HL-60/S4 treated with retinoic acid at 250 ng/mL for 4 days and 3 days (cell line): ENCODE measurements around the gene LYRM4.

Source experiments
- in situ Hi-C: fragments of 300-500 bp; cut with MboI; formaldehyde crosslinking; loops from 2 replicates; pipeline ENCODE4 v1.7.0; 2022; ENCODE audit warnings: low sequenced_read_pairs

LYRM4 gene

DNA sequence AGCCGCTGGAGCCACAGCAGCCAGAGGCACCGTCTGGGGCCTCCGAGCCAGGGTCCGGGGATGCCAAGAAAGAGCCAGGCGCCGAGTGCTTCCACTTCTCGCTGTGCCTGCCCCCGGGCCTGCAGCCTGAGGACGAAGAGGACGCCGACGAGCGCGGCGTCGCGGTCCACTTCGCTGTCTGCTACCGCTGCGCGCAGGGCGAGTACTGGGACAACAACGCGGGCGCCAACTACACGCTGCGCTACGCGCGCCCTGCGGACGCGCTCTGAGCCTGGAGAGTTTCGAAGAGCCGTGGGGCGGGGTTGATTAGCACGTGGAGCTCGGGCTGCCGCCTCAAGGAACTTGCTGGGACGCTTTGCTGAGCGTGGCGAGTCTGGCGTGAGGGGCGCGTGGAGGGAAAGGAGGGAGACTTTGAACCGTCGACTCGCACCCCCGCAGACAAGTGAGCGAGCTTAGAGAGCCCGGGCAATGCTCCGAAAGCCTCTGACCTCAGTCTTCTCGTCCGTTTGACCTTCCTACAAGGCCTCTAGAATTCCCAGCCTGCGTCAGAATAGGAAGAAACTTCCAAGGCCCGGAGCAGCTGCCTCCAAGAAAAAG is 174.4 kb downstream of the LYRM4 start:
- in situ Hi-C loops = no loop called here

DNA sequence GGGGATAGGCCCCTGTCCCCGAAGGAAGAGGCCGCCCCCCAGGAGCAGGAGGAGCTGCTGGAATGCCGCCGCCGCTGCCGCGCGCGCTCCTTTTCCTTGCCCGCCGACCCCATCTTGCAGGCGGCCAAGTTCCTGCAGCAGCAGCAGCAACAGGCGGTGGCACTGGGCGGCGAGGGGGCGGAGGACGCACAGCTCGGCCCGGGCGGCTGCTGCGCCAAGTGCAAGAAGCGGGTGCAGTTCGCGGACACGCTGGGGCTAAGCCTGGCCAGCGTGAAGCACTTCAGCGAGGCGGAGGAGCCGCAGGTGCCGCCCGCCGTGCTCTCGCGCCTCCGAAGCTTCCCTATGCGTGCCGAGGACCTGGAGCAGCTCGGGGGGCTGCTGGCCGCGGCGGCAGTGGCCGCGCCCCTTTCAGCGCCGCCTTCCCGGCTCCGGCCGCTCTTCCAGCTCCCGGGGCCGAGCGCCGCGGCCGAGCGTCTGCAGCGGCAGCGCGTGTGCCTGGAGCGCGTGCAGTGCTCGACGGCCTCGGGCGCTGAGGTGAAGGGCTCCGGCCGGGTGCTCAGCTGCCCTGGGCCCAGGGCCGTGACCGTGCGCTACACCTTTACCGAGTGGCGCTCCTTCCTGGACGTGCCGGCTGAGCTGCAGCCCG is 175.0 kb downstream of the LYRM4 start:
- in situ Hi-C loops = no loop called here

DNA sequence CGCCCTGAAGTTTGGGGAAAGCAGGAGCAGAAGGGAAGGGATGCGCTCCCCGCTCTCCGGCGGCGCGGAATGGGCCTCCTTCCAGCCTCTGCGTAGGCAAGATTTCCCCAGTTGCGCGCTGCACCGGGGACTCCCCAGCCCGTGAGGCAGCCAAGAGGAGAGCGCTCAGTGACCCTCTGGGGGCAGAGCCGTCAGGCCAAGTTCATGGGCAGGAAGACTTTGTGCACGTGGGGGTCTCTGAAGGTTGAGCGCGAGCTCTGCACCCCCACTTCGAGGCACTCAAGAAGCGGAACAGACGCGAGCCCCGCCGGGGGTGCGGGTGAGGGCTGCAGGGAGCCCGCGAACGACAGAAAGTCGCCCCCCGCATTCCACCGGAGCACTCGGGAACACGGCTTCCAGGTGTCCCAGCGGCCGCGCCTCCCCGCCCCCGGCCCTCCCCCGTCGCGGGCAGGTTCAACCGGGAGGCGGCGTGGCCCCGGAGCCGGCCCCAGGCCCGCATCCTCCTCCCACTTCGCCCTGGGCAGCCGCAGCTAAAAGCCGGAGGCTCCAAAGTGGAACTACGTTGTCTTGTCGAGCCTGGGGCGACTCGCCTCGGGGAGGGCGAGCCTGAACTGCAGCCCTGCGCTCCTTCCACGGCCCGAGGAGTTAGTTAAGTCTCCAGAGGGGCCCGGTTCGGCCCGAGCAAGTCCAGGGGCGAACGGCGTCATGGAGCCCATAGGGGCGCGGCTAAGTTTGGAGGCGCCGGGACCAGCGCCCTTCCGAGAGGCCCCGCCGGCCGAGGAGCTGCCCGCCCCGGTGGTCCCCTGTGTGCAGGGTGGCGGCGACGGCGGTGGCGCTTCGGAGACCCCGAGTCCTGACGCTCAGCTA is 175.7 kb downstream of the LYRM4 start, which contains the start of gene PPP1R3G:
Gene PPP1R3G (plus strand): TSS at position 561 of the 867 bp plus-strand sequence. CDS start 145 bp downstream, at position 706.
- in situ Hi-C loops = no loop called here

DNA sequence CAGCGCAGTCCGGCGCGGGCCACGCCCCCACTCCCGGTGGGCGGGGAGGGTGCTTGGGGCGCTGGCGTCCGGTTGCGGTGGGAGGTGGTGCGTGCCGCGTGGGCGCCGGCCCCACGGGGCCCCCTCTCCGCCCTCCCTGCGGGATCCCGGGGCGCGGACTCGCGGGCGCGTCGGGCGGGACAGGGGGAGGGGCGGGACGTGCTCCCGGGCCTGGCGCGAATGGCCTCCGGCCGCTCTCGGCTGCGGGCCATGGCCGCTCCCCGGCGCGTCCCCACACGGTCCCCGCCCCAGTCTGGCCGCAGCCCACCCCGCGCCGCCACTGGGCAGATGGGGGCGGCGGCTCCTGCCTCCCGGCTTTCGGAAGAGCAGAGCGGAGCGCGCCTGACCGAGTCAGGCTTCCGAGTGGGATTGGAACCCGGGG is 176.4 kb downstream of the LYRM4 start:
- in situ Hi-C loops = no loop called here

DNA sequence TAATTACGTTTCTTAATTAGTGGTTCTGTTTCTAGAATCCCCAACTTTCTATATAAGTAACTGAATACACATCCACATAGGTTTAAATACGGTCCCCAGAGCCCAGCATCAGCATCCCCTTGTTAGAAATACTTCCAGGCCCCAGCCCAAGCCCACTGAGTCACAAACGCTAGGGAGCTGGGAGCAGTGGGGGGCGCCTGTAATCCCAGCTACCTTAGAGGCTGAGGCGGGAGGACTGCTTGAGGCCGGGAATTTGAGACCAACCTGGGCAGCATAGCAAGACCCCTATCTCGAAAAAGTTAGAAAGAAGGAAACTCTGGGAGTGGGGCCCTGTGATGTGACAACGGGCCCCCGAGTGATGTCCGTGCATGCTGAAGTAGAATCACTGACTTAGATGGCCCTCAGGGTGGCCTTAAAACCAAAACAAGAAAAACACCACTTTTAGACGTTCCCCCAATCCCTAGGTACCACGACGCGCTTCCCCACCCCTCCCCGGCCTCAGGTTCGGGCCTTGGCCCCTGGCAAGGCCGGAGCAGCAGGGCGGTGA is 176.9 kb downstream of the LYRM4 start:
- in situ Hi-C loops = no loop called here

DNA sequence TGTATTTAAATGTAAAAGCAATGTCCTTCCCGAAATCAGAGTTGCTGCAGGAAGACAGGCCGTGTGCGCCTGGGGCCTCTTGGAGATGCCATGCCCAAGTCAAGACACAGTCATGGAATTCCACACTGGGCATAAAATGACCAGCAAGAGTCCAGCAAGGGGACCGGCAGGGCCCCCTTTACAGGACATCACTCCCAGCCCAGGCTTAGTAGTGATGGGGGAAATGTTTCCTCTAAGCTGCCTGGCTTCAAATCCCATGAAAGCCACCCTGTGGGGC is 177.5 kb downstream of the LYRM4 start:
- in situ Hi-C loops = no loop called here

DNA sequence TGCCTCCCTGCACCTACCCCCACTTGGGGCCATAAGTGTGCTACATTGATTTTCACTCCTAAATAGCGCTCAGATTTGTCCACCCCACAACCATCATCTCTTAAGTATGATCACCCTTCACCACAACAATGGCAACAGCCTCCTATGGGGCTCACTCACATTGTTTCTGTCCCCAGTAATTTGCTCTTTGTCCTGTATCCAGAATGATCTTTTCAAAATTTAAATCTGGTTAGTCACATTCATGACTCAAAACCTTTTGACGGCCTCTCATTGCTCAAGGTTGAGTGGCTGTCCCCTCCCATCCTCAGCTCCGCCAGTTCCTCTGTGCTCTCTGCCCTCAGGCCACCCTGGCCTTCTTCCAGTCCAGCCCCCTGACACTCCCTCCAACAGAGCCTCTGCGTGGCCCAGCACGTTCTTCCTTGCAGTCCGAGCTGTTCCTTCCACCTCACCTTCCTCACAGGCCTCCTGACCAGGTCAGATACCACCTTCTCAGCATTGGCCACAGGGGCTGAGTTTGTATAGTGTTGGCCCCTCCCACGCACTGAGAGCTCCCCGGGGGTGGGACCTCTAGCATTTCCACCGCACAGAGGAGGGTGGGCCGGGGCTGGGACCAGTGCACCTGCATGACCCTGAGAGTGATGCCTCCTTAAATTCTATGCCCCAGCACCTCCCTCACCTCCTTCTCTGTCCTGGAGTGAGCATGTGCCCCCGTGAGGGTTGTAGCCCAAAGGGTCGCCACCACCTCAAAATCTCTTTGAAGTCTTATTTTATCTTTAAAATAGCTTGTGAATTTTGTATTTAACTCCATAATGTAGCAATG is 178.1 kb downstream of the LYRM4 start:
- in situ Hi-C loops = no loop called here

DNA sequence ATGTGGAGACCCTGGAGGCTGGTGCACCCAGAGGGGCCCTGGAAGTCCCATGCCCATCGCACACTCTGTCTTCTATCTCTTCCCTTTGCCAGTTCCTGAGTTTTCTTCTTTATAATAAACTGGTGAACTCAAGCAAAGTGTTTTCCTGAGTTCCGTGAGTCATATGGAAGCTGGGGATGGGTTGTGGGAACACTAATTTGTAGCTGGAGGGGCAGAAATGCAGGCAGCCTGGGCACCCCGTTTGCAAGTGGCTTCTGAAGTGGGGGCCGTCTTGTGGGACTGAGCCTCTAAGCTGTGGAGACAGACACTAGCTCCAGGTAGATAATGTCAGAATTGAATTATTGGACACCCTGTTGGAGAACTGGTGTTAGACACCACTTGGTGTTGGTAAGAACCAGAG is 178.8 kb downstream of the LYRM4 start:
- in situ Hi-C loops = no loop called here

DNA sequence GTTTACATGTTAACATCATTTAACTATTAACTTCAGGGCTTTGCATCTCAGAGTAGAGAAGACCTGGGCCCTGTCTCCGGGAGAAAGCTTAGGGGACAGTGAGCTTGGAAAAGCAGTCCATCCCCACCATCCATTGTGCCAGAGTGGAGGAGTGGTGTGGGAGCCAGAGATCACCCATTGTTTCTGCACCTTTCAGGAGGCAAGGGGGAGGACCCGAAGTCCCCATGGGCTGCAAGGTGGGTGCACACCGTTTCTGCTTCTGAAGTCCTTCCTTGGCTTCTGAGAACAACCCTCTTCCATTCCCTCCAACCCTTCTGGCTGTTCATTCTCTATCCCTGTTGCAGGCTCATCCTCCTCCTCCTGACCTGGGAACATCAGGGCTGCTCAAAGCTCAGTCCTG is 179.6 kb downstream of the LYRM4 start:
- in situ Hi-C loops = no loop called here

DNA sequence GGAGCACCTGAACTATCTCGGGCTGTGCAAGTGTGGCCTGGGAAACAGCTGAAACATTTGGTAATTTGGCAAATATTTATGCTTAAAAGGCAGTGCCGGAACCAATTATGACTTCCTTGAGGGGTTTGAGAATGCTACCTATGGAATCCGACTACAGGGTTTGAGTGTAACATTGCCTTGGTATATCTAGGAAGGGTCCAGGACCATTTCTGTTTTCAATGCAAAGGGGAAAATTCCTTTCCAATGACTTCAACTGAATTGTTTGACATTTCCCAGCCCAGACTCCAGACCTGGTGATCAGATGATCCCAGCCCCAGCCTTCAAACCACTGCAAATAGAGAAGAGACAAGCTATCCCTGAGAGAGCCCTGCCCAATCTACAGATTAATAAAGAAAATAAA is 180.2 kb downstream of the LYRM4 start:
- in situ Hi-C loops = no loop called here

DNA sequence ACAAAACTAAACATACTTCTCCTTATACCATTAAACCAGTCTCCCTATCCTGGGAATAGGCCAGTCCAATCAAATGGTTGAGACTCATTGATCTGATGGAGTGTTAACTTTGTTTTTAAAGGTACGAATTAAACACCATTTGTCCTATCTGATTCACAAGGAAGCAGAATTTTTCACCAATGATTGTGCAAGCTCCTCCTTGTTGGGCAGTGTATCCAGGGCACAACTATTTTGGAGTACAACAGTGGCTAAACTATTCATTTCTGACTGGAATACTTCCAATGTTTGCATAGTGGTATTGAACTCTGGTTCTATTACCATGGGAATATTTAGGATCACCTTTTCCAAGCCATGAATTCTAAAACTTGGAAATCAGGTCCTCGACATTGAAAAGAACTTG is 181.1 kb downstream of the LYRM4 start:
- in situ Hi-C loops = no loop called here

DNA sequence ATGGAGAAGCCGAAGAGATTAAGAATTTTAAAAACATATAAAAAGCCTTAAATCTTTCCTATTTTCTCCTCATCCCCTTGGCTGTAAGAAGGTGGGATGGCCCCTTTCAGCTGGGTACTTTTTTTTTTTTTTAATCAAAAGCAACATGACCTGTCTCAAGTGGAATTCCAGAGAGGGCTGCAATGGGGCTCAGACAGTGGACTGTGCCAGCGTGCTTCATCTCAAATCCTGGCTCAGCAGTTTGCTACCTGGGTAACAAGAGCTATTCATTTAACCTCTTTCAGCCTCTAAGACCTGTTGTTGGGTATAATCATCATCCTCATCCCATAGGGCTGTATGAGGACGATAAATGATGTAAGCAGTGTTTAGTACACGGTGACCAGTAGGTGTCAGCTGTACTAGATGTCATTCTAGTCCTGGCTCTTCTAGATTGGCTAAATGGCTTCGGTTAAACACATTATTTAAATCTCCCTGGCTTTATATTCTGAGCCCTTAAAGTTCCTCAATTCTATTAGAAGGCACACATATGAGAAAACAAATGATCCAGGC is 182.6 kb downstream of the LYRM4 start:
- in situ Hi-C loops = no loop called here

DNA sequence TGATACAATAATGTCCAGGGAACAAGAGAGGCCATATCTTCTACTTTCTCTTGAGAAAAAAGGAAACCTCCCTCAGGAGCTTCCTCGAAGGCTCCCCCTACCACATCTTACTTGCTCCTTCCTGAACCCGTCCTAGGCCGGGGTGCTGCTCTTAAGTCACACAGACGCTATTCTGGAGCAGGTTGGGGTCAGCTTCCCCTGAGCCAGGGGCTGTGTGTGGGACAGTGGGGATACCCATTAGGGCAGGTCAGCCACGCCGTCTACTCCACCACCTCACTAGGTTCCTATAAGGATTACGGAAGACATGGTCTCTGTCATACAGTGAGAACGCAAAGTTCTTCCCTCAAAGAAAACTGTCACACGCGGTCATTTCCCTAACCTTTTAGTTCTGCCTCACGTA is 183.8 kb downstream of the LYRM4 start:
- in situ Hi-C loops = no loop called here

DNA sequence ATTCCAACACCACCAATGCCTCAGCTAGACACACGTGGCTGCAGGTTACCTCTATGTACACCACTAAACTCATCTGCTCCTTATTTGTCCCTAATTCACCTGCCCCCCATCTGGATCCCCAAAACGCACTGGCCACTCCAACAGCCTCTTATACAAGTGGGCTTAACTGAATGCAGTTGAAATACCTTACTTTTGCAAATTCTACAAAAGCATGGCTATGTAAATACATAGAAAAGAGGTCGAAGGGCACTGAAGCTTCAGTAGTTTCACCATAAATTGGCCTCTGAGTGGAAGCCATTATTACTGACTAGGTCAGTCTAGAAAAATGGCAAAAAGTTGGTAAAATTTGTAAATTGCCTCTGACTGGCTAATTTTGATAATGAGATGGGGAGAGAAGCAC is 186.8 kb downstream of the LYRM4 start:
- in situ Hi-C loops = no loop called here

DNA sequence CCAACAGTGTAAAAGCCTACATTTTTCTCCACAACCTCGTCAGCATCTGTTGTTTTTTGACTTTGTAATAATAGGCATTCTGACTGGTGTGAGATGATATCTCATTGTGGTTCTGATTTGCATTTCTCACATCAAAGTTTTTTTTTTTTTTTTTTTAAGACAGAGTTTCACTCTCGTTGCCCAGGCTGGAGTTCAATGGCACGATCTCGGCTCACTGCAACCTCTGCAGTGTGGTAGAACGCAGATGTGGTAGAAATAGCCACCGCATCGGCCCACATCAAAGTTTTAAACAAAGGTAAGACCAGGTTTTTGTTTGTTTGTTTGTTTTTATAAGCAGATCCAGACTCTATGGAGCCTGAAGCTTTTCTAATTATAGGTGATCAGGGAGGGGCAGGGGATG is 188.3 kb downstream of the LYRM4 start:
- in situ Hi-C loops = no loop called here

DNA sequence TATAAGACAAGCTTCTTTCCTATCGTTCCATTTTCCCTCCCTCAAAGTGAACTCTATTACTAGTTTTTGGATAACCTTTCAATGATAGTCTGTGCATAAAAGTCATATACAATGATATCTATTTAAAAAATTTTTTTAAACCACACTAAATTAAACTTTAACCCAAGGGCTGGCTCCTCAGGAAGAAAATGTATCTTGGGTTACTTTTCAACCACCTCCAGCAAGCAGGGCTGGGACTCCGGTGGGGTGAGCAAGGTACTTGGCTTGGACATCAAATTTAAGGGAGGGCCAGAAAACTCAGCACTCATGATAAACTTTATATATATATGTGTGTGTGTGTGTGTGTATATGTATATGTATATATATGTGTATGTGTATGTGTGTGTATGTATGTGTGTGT is 189.5 kb downstream of the LYRM4 start:
- in situ Hi-C loops = no loop called here

DNA sequence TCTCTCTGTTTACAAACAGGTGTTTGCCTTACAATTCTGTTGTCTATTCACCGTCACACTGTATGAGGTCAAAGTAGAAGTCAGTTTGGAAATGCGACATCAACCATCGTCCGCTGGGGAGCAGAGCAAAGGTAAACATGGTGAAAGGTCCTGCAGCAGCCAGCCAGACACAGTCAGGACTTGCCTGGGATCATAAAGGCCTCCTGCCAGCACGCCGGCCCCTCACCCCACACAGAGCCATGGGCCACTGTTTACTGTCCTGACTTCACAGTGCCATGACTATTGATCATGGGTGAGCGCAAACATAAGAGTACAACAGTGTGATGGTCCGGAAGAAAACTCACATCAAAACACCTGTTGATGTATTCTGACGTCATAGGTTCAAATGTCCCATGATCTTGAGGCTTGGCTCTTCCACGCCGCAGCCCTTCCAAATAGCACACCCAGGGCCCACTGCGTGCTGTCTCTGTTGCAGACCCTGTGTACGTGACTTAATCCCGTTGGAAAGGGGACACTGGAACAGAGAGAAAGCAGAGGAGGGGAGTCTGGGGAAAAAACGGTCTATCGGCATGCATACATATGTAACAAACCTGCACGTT is 192.5 kb downstream of the LYRM4 start:
- in situ Hi-C loops = no loop called here

DNA sequence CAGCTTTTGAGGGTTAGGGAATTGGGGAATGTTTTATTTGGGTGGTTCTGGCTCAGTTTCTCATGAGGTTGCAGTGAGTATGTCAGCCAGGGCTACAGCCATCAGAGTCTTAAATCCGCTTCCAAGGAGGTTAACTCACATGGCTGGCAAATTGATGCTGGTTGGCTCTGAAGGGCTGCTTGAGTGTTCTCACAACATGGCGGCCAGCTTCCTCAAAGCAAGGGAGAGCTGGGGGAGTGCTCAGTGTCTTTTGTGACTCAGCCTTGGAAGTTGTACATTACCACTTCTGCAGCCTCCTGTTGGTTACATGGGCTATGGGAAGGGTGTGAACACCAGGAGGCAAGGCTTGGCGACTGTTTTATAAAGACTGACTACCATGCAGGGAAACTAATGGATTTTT is 193.4 kb downstream of the LYRM4 start:
- in situ Hi-C loops = no loop called here

DNA sequence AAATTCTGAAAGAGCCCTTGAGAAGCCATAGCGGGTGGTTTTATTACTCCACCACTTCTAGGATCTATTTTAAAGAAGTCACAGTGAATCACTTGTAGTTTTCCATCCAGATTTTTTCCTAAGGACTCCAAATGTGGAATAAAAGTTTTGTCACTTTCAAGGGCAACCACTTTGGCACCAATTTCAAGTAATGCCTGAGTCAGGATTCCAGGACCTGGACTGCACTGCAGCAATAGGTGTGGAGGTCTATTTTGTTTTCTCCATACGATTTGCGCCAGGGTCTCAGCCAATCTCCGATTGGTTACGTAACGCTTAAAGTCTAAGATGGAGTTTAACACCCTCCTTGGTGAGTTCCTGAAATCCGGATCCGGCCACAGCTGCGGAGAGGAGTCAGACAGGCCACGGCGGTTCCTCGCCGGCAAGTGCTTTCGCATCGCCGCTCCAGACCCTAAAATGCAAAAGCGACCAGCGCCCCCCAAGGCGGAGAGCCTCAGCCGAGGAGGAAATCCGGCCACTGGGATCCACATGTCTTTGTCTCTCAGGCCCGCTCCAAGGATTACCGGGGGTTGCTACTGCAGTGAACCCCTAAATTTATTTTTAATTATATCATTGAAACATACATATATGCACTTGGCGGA is 194.2 kb downstream of the LYRM4 start:
- in situ Hi-C loops = no loop called here

DNA sequence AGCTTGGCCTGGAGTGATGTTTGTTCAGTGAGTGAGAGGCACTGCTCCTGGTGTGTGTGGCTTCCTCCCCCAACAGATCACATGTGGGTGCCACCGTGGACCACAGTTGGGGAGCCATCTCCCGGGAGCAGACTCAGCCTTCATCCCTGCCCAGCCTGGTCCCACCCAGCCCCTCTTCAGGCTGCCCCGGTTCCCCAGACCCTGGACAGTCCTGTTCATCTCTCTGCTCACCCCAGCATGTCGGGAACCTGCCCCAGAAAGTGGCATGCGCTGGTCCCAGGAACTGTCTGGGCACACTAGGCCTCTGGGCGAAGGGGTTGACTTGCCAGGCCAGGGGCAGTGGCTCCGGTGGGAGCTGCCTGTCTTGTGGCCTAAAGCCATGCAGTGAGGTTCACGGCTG is 197.1 kb downstream of the LYRM4 start:
- in situ Hi-C loops = no loop called here
